ENCODE data around the gene B3GALNT2.
A peak's percentile ranks its signal among the peaks of the same experiment; 100 is the strongest.

Gene B3GALNT2

GRCh38 chr1:235450886-235451483 lies 53.3 kb downstream of the B3GALNT2 start:
- no peak for DNase-seq

GRCh38 chr1:235450433-235450832 lies 53.8 kb downstream of the B3GALNT2 start:
- no peak for DNase-seq

GRCh38 chr1:235448616-235449015 lies 55.6 kb downstream of the B3GALNT2 start:
- DNase-seq = no peak

GRCh38 chr1:235442788-235443429 lies 61.3 kb downstream of the B3GALNT2 start:
- peak; percentile 74 for DNase-seq

GRCh38 chr1:235441159-235441685 lies 63.0 kb downstream of the B3GALNT2 start:
- no peak for DNase-seq

- no peak for DNase-seq
These were observed 70.3 kb downstream of the B3GALNT2 start for GRCh38 chr1:235434001-235434400.

GRCh38 chr1:235430991-235431390 lies 73.3 kb downstream of the B3GALNT2 start:
- no peak for DNase-seq

GRCh38 chr1:235429143-235429542 lies 75.1 kb downstream of the B3GALNT2 start:
- no peak for DNase-seq

- no peak for DNase-seq
These were observed 76.8 kb downstream of the B3GALNT2 start for GRCh38 chr1:235427447-235427846.

GRCh38 chr1:235426680-235427079 lies 77.6 kb downstream of the B3GALNT2 start:
- no peak for DNase-seq

GRCh38 chr1:235426143-235426542 lies 78.1 kb downstream of the B3GALNT2 start:
- no peak for DNase-seq

- no peak for DNase-seq
These were observed 78.9 kb downstream of the B3GALNT2 start for GRCh38 chr1:235425357-235425756.

- no peak for DNase-seq
These were observed 80.2 kb downstream of the B3GALNT2 start for GRCh38 chr1:235424092-235424491.

GRCh38 chr1:235423214-235423652 lies 81.0 kb downstream of the B3GALNT2 start:
- DNase-seq = no peak

- DNase-seq = no peak
These were observed 82.5 kb downstream of the B3GALNT2 start for GRCh38 chr1:235421751-235422150.

GRCh38 chr1:235417086-235417697 lies 87.1 kb downstream of the B3GALNT2 start:
- peak; percentile 84 for DNase-seq

- DNase-seq = no peak
These were observed 87.6 kb downstream of the B3GALNT2 start for GRCh38 chr1:235416662-235417049.

- DNase-seq = peak; percentile 86
These were observed 89.0 kb downstream of the B3GALNT2 start for GRCh38 chr1:235415008-235415904.

- DNase-seq = peak; percentile 50
These were observed 92.5 kb downstream of the B3GALNT2 start for GRCh38 chr1:235411489-235412486.

- no peak for DNase-seq
These were observed 93.8 kb downstream of the B3GALNT2 start for GRCh38 chr1:235410467-235410866.

GRCh38 chr1:235409042-235409820 lies 95.0 kb downstream of the B3GALNT2 start:
- DNase-seq = peak; percentile 41

Data from OCI-M1 (cell line).